Left ventricle myocardium inferior (tissue), 1 donor: ENCODE data around the gene PPP2R2C. TPM values are rescaled to one million over a fixed set of nuclear protein-coding genes. Genes with fewer than 3 reads are reported as not detected.

Experiments
- DNase-seq: peaks from one replicate; pipeline ENCODE4 v3.0.0-alpha.2; 2020
- H3K27ac ChIP-seq: fragments of 200-600 bp; replicated peaks from 2 replicates; pipeline ENCODE4 v1.8.0; 2021
- H3K27me3 ChIP-seq: fragments of 200-600 bp; 2 replicates; pipeline ENCODE4 v1.8.0; 2021; ENCODE audit warnings: low read depth
- H3K36me3 ChIP-seq: fragments of 200-600 bp; 2 replicates; pipeline ENCODE4 v1.8.0; 2021
- H3K4me1 ChIP-seq: fragments of 200-600 bp; 2 replicates; pipeline ENCODE4 v1.8.0; 2021
- H3K4me3 ChIP-seq: fragments of 200-600 bp; 2 replicates; pipeline ENCODE4 v1.8.0; 2021; ENCODE audit warnings: mild to moderate bottlenecking, moderate library complexity
- H3K9me3 ChIP-seq: fragments of 200-600 bp; replicated peaks from 2 replicates; pipeline ENCODE4 v1.8.0; 2021
- intact Hi-C: fragments of 100-400 bp; cut with micrococcal nuclease; formaldehyde crosslinking; loops from one replicate; pipeline ENCODE4 v1.11.0; 2022
- total RNA-seq: library from RNA; stranded (reverse); fragmentation: NEBNext Ultra II Directional; extraction: Animal tissue kit (Norgen Biotek cat#: 25700); gene quantifications from one replicate; pipeline ENCODE4 v1.2.1, GENCODE V29; 2021
- TF ChIP-seq, protein P1 (sequence below): fragments of 200-600 bp; IDR thresholded peaks from 2 replicates; pipeline ENCODE4 v1.8.0; 2021; ENCODE audit warnings: antibody characterized with exemption, mild to moderate bottlenecking, borderline replicate concordance
- donor health status: DM: no; HTN: yes; CAD: no; lungs with severe emphysema.

Gene PPP2R2C
- total RNA-seq, 1 donor from 2014 or later: 9.7 TPM

DNA sequence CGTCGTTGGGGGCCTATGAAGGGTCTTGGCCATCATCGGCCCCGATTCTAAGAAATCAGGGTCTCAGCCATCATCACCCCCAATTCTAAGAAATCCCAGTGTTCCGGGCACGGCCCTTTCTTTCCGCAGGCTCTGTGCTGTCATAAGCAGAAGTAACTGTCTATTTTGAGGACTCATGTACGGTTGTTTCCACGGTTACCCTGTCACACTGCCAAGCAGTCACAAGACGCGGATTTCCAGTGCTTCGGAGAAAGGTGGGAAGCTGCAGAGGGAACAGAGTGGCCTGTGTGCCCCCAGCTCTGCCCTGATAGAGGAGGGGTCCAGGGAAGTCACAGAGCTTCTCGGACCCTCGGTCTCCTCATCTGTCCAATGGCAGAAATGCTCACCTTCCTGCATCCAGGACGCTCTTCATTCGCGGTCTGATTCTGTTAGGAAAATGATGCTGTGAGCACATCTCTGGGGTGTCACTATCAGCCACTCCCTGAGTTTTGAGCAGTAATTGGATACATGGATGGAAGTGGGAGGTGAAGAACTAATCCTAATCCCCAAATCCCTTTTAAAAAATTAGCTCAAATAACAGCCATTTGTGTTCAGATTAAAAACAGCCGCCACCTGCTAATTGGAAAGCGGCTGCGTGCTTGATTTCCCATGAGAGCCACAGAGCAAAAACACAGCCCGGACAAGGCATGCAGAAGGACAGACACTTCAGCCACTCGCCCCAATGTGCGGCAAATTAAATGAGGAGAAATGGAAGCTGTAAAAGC, 129.7 kb downstream of the PPP2R2C start:
- no peaks in the 10 kb centered on the region for H3K9me3 ChIP-seq
- H3K27me3 ChIP-seq: peaks cover 57% of the 10 kb centered on the region
- H3K4me1 ChIP-seq: peaks cover 10% of the 10 kb centered on the region
- no peak overlapping the region for H3K27ac ChIP-seq
- intact Hi-C loops: no loop called here
- no peak overlapping the region for H3K4me3 ChIP-seq
- DNase-seq: peak; percentile 70
- H3K36me3 ChIP-seq: no peaks in the 10 kb centered on the region
- TF ChIP-seq, protein P1, sequence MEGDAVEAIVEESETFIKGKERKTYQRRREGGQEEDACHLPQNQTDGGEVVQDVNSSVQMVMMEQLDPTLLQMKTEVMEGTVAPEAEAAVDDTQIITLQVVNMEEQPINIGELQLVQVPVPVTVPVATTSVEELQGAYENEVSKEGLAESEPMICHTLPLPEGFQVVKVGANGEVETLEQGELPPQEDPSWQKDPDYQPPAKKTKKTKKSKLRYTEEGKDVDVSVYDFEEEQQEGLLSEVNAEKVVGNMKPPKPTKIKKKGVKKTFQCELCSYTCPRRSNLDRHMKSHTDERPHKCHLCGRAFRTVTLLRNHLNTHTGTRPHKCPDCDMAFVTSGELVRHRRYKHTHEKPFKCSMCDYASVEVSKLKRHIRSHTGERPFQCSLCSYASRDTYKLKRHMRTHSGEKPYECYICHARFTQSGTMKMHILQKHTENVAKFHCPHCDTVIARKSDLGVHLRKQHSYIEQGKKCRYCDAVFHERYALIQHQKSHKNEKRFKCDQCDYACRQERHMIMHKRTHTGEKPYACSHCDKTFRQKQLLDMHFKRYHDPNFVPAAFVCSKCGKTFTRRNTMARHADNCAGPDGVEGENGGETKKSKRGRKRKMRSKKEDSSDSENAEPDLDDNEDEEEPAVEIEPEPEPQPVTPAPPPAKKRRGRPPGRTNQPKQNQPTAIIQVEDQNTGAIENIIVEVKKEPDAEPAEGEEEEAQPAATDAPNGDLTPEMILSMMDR: no peak

DNA sequence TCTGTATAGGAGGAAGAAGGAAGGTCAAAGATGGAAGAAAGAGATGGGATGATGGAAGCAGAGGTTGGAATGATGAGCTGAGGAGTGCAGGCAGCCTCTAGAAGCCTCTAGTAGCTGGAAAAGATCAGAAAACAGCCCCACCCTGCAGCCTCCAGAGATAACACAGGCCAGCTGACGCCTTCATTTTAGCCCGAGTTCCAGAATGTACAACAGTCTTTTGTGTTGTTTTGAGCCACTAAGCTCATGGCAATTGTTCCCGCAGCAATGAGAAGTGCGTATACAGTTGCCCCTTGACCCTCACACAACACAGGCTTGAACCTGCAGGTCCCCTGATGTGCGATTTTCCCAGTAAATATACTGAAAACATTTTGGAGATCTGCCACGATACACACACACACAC, 130.7 kb downstream of the PPP2R2C start:
- peaks cover 54% of the 10 kb centered on the region for H3K27me3 ChIP-seq
- H3K4me1 ChIP-seq: peaks cover 10% of the 10 kb centered on the region
- H3K9me3 ChIP-seq: no peaks in the 10 kb centered on the region
- TF ChIP-seq, protein P1: no peak
- DNase-seq: no peak
- no peaks in the 10 kb centered on the region for H3K36me3 ChIP-seq
- no peak overlapping the region for H3K27ac ChIP-seq
- intact Hi-C loops: no loop called here
- no peak overlapping the region for H3K4me3 ChIP-seq

DNA sequence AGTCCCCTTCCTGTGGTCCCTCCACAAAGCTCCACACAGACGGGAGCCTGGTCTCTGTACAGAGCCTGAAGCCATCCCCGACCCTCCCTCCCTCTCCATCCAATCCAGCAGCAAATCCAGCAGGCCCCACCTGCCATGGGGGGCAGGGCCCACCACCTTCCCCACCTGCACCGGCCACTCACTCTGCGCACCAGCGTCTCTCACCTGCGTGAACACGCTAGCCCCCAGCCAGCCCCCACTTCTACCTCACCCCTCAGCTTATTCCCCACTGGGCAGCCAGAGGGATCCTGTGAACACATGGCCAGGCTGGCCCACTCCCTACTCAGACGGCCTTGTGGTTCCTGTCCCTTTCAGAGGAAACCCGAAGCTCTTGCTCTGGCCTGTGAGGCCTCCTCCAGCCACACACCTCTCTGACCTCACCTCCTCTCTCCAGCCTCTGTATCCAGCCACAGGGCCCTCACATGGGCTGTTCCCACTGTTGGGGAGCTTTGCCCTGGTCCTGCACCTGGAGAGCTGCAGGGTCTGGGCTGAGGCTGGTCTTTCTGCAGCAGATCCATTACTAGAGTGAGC, 131.9 kb downstream of the PPP2R2C start:
- Histone ChIP-seq H3K36me3 (no peaks in the 10 kb centered on the region), H3K27ac (no peak overlapping the region), H3K27me3 (peaks cover 47% of the 10 kb centered on the region), H3K4me3 (no peak overlapping the region), H3K4me1 (peaks cover 10% of the 10 kb centered on the region), H3K9me3 (no peaks in the 10 kb centered on the region)
- TF ChIP-seq, protein P1: no peak
- no peak for DNase-seq
- intact Hi-C loops: no loop called here

DNA sequence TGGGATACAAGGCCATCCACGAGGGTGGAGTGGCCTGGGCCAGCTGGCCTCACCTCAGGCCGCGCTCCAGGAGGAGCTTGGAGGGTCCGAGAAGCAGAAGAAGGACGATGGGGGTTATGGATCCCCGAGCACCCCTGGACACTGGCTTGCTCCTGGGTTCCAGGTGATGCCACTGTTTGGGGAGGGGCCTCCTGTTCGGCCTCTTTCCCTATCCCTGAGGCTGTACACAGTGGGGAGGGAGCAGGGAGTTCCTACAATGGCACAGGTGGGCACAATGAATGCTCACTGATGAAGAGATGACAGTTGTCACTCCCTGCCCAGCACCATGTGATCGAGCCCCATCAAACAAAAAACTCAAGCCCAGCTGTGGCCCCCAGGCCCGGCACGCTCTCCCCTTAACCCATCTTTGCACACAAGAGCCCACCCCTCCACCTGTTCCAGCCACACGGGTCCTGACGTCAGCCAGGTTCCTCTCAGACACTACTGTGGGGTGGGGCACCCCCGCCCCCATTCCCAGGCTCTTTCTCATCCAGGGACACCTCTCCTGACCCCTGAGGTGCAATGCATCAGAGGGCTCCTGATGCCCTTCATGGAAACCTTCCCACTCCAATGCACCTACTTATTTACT, 132.5 kb downstream of the PPP2R2C start:
- H3K4me3 ChIP-seq: no peak overlapping the region
- TF ChIP-seq, protein P1: no peak
- intact Hi-C loops: no loop called here
- no peaks in the 10 kb centered on the region for H3K9me3 ChIP-seq
- DNase-seq: no peak
- no peak overlapping the region for H3K27ac ChIP-seq
- peaks cover 50% of the 10 kb centered on the region for H3K27me3 ChIP-seq
- H3K36me3 ChIP-seq: no peaks in the 10 kb centered on the region
- peaks cover 10% of the 10 kb centered on the region for H3K4me1 ChIP-seq

DNA sequence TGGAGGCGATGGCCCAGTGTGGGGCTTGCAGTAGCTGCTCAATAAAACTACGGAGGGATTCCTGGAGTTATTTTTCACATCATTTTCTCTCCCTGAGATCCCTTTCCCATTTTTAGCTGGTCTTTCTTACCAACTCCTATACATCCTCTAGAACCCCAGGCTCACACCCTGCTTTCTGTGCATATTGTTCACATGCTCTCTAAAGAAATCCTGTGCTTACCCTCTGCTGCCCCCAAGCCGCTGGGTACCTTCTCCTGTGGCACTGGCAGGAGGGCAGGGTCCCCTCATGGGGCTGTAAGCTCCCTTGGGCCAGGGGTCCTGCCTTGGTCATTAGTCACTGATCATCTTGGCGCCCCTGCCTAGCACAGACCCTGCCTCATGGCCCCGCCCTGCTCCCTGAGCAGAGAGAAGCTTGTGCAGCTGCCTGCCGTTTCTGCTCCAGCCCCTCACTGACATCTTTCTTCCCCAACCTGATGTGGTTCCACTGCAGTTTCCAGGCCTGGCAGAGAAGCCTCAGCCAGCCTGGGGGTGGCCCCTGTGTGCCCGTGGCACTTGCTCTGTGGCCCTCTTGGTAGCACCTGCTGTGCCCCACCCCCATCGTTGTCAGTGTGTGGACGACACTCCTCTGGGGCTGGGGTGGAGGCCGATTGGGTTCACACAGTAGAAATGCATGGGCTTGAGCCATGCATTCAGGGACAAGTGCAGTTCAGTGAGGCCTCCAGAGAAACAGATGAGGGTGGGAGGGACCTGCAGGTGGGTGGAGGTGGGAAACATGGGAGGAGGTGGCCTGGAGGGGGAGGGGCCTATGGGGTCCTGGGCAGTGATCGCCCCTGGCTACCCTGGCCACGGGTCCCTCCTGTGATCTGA, 133.2 kb downstream of the PPP2R2C start:
- DNase-seq: no peak
- intact Hi-C loops: no loop called here
- H3K27me3 ChIP-seq: peaks cover 58% of the 10 kb centered on the region
- TF ChIP-seq, protein P1: no peak
- no peak overlapping the region for H3K27ac ChIP-seq
- H3K4me1 ChIP-seq: peaks cover 10% of the 10 kb centered on the region
- no peak overlapping the region for H3K4me3 ChIP-seq
- H3K36me3 ChIP-seq: no peaks in the 10 kb centered on the region
- peaks cover under 1% of the 10 kb centered on the region for H3K9me3 ChIP-seq
